ENCODE results near the gene OIP5. TPM values are rescaled to one million over a fixed set of nuclear protein-coding genes. Genes with fewer than 3 reads are reported as not detected.

OIP5 gene
- total RNA-seq, 1 donor from 2014 or later: 2.4 TPM

GRCh38 chr15:41347236-41347635 lies 14.8 kb upstream of the OIP5 start:
- H3K4me1 Mint-ChIP-seq (ENCODE audit: unreplicated experiment): no peaks in the 10 kb centered on the region
- no peak overlapping the region for H3K27ac Mint-ChIP-seq (ENCODE audit: unreplicated experiment)
- no peak overlapping the region for H3K4me3 Mint-ChIP-seq (ENCODE audit: unreplicated experiment)
- H3K9me3 Mint-ChIP-seq (ENCODE audit: unreplicated experiment): no peaks in the 10 kb centered on the region
- peaks cover 16% of the 10 kb centered on the region for H3K36me3 Mint-ChIP-seq (ENCODE audit: unreplicated experiment)
- no peak for TF ChIP-seq CTCF (IDR thresholded peaks at IDR 0.05)
- DNase-seq (ENCODE audit: extremely low spot score, unreplicated experiment): no peak
- H3K27me3 Mint-ChIP-seq (ENCODE audit: unreplicated experiment): no peaks in the 10 kb centered on the region

- Mint-ChIP-seq H3K27ac (ENCODE audit: unreplicated experiment) (no peak overlapping the region), H3K4me3 (ENCODE audit: unreplicated experiment) (no peak overlapping the region), H3K36me3 (ENCODE audit: unreplicated experiment) (peaks cover 4% of the 10 kb centered on the region), H3K27me3 (ENCODE audit: unreplicated experiment) (no peaks in the 10 kb centered on the region), H3K4me1 (ENCODE audit: unreplicated experiment) (peaks cover 16% of the 10 kb centered on the region), H3K9me3 (ENCODE audit: unreplicated experiment) (no peaks in the 10 kb centered on the region)
- DNase-seq (ENCODE audit: extremely low spot score, unreplicated experiment): no peak
- TF ChIP-seq CTCF (IDR thresholded peaks at IDR 0.05): no peak
Observed at GRCh38 chr15:41341519-41341918, 9.1 kb upstream of the OIP5 start.

- Mint-ChIP-seq H3K9me3 (ENCODE audit: unreplicated experiment) (no peaks in the 10 kb centered on the region), H3K4me3 (ENCODE audit: unreplicated experiment) (no peak overlapping the region), H3K27ac (ENCODE audit: unreplicated experiment) (no peak overlapping the region), H3K27me3 (ENCODE audit: unreplicated experiment) (no peaks in the 10 kb centered on the region), H3K4me1 (ENCODE audit: unreplicated experiment) (peaks cover 16% of the 10 kb centered on the region), H3K36me3 (ENCODE audit: unreplicated experiment) (peaks cover 1% of the 10 kb centered on the region)
- DNase-seq (ENCODE audit: extremely low spot score, unreplicated experiment): no peak
- TF ChIP-seq CTCF (IDR thresholded peaks at IDR 0.05): no peak
Observed at GRCh38 chr15:41340189-41340695, 7.9 kb upstream of the OIP5 start.

- no peak for TF ChIP-seq CTCF (IDR thresholded peaks at IDR 0.05)
- Mint-ChIP-seq H3K4me3 (ENCODE audit: unreplicated experiment) (no peak overlapping the region), H3K4me1 (ENCODE audit: unreplicated experiment) (peaks cover 25% of the 10 kb centered on the region), H3K36me3 (ENCODE audit: unreplicated experiment) (peaks cover 1% of the 10 kb centered on the region), H3K9me3 (ENCODE audit: unreplicated experiment) (no peaks in the 10 kb centered on the region), H3K27me3 (ENCODE audit: unreplicated experiment) (no peaks in the 10 kb centered on the region), H3K27ac (ENCODE audit: unreplicated experiment) (peak overlapping the region; percentile 45)
- no peak for DNase-seq (ENCODE audit: extremely low spot score, unreplicated experiment)
Observed at GRCh38 chr15:41337631-41338522, 5.5 kb upstream of the OIP5 start.

- H3K27me3 Mint-ChIP-seq (ENCODE audit: unreplicated experiment): no peaks in the 10 kb centered on the region
- no peak overlapping the region for H3K4me3 Mint-ChIP-seq (ENCODE audit: unreplicated experiment)
- peaks cover 26% of the 10 kb centered on the region for H3K4me1 Mint-ChIP-seq (ENCODE audit: unreplicated experiment)
- H3K9me3 Mint-ChIP-seq (ENCODE audit: unreplicated experiment): no peaks in the 10 kb centered on the region
- H3K36me3 Mint-ChIP-seq (ENCODE audit: unreplicated experiment): no peaks in the 10 kb centered on the region
- TF ChIP-seq CTCF (IDR thresholded peaks at IDR 0.05): no peak
- peak overlapping the region; percentile 29 for H3K27ac Mint-ChIP-seq (ENCODE audit: unreplicated experiment)
- no peak for DNase-seq (ENCODE audit: extremely low spot score, unreplicated experiment)
Observed at GRCh38 chr15:41337047-41337446, 4.7 kb upstream of the OIP5 start.

All from osteocyte (in vitro differentiated cells).